Measurements from ENCODE around the gene OR2S2. TPM values are rescaled to one million over a fixed set of nuclear protein-coding genes. Genes with fewer than 3 reads are reported as not detected.

Gene OR2S2
- total and polyA plus RNA-seq, 2 donors (not counting 3 experiments of a cell fraction or from before 2014, with no cell fraction given): not detected

DNA sequence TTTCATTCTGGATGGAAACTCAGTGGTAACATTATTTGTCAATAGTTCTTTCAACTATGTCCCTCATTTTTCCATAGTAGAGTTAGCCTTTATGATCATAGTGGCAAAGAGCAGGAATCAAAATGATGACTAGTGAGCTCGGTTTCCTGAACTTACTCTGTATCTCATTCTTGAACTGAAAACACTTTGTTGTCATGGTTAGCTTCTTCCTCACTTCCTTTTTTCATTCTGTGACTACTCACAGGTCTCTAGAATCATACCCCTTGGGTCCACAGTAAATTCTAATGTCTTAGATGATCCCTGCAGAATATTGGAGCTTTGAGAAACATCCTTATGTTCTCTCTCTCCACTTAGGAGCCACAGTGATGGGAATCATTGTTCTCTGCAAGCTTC lies 49.4 kb upstream of the OR2S2 start:
- H3K79me2 ChIP-seq (ENCODE audit: control insufficient read depth, insufficient read depth, low read length): no peaks in the 10 kb centered on the region
- CTCF ChIA-PET: interaction anchor here (0.8 to 5.7 kb wide), 18 partner anchors 12 to 217 kb away, joined by 3 to 60 read pairs (median 4); partner anchors contain the start of gene CCIN
- TF ChIP-seq, protein P1, sequence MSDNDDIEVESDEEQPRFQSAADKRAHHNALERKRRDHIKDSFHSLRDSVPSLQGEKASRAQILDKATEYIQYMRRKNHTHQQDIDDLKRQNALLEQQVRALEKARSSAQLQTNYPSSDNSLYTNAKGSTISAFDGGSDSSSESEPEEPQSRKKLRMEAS (IDR thresholded peaks at IDR 0.05; ENCODE audit: insufficient read depth, insufficient read length): no peak
- TF ChIP-seq FOS (IDR thresholded peaks at IDR 0.05; ENCODE audit: borderline replicate concordance, insufficient read depth, low read length) (no peak), POLR2AphosphoS5 (IDR thresholded peaks at IDR 0.05; ENCODE audit: insufficient read depth, low read depth, low read length) (no peak), EZH2 (IDR thresholded peaks at IDR 0.05; ENCODE audit: borderline replicate concordance, low read depth, low read length, severe bottlenecking) (no peak), GATA2 (IDR thresholded peaks at IDR 0.05; ENCODE audit: insufficient read depth, insufficient read length, low read depth, low read length) (no peak), JUN (IDR thresholded peaks at IDR 0.05; ENCODE audit: borderline replicate concordance, insufficient read depth, insufficient read length, low read depth) (no peak), MYC (IDR thresholded peaks at IDR 0.05; ENCODE audit: low read depth, low read length) (no peak), POLR2A (IDR thresholded peaks at IDR 0.05; ENCODE audit: low read depth, low read length) (no peak)
- TF ChIP-seq, protein P2, sequence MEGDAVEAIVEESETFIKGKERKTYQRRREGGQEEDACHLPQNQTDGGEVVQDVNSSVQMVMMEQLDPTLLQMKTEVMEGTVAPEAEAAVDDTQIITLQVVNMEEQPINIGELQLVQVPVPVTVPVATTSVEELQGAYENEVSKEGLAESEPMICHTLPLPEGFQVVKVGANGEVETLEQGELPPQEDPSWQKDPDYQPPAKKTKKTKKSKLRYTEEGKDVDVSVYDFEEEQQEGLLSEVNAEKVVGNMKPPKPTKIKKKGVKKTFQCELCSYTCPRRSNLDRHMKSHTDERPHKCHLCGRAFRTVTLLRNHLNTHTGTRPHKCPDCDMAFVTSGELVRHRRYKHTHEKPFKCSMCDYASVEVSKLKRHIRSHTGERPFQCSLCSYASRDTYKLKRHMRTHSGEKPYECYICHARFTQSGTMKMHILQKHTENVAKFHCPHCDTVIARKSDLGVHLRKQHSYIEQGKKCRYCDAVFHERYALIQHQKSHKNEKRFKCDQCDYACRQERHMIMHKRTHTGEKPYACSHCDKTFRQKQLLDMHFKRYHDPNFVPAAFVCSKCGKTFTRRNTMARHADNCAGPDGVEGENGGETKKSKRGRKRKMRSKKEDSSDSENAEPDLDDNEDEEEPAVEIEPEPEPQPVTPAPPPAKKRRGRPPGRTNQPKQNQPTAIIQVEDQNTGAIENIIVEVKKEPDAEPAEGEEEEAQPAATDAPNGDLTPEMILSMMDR (IDR thresholded peaks at IDR 0.05; ENCODE audit: extremely low read depth in 1 of 2, insufficient read depth in 1 of 2, low read depth in 1 of 2, low read length in 2 of 2): no peak
- no peak overlapping the region for H3K27ac ChIP-seq (ENCODE audit: insufficient read depth, low read depth, low read length)
- H3K4me1 ChIP-seq (ENCODE audit: control insufficient read depth, extremely low read depth, insufficient read depth, low read length): no peaks in the 10 kb centered on the region
- no peak overlapping the region for H3K4me2 ChIP-seq (ENCODE audit: insufficient read depth, low read length)
- H3K9me1 ChIP-seq (replicated peaks; ENCODE audit: control insufficient read depth, extremely low read depth, insufficient read depth, low read length): no peaks in the 10 kb centered on the region
- dilution Hi-C loops (cut with MboI; ENCODE audit: extremely low pct_ligation_motif_present, low sequenced_read_pairs) (no loop called here), intact Hi-C loops (cut with micrococcal nuclease) (loop anchor here (5.0 kb wide), 3 partner anchors 50 to 100 kb away; partner anchors contain the start of genes HRCT1, OR2S2 and SPAAR)
- POLR2A ChIA-PET: no interaction called here
- H3K4me3 ChIP-seq (replicated peaks in 1 of 3; ENCODE audit: insufficient read depth in 1 of 3, low read depth in 1 of 3, low read length in 3 of 3): no peak overlapping the region
- H3K9me3 ChIP-seq (replicated peaks; ENCODE audit: control insufficient read depth, insufficient read depth, low read length): no peaks in the 10 kb centered on the region
- no peak for FAIRE-seq
- H4K20me1 ChIP-seq (replicated peaks; ENCODE audit: control insufficient read depth, extremely low read depth, insufficient read depth, low read length): no peaks in the 10 kb centered on the region
- H2AFZ ChIP-seq (ENCODE audit: low read depth, low read length): no peak overlapping the region
- peak; percentile 3 for DNase-seq (ENCODE audit: low read depth, low spot score)
- no peak overlapping the region for H3K9ac ChIP-seq (replicated peaks; ENCODE audit: extremely low read depth, insufficient read depth, low read length)
- no peaks in the 10 kb centered on the region for H3K36me3 ChIP-seq (ENCODE audit: control insufficient read depth in 2 of 2, extremely low read depth in 1 of 2, insufficient read depth in 2 of 2, low read length in 2 of 2)
- H3K27me3 ChIP-seq (ENCODE audit: control insufficient read depth in 2 of 2, insufficient read depth in 2 of 2, low read length in 2 of 2): peaks cover 9 to 18% of the 10 kb centered on the region in 2 experiments
- BruUV-seq (replicated peaks): no TSS peak

Measured in endothelial cell of umbilical vein (primary cell).